ENCODE data around the gene TST. TPM values are rescaled to one million over a fixed set of nuclear protein-coding genes. Genes with fewer than 3 reads are reported as not detected.
A peak's percentile ranks its signal among the peaks of the same experiment; 100 is the strongest.

Gene TST
- total RNA-seq, 2 experiments from 2014 or later = 0.68 to 0.80 TPM

DNA sequence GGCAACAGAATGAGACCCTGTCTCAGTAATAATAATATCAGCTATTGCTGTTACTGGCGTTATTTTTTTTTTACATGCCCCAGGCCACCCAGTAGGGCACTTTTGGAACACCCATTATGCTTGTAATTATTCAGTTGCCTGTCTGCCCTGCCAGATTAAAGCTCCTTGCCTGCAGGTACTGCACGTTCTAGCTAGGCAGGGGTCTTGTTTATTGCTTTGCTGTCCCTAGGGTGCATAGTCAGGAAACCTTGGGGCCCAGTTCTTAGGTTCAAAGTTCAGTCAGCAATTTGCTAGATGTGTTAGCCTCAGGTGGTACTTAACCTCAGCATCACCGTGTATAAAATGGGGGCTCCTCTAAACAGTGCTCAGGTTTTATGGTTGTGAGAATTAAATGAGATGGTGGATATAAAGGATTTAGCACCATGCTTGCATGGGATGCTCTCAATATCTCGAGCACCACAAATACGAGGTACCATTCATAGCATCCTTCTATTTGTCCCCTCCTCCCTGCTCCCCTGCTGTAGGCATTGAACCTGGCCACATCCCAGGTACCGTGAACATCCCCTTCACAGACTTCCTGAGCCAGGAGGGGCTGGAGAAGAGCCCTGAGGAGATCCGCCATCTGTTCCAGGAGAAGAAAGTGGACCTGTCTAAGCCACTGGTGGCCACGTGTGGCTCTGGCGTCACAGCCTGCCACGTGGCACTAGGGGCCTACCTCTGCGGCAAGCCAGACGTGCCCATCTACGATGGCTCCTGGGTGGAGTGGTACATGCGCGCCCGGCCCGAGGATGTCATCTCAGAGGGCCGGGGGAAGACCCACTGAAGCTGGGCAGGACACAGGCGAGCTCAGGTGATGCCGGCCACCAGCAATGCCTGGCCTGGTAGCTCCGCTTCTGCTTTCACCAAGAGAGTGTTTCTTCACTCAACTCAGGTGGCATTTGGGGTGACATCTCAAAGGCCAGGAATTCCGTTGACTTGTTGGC lies 9.7 kb upstream of the TST start:
- Mint-ChIP-seq H3K4me3 (no peak overlapping the region), H3K36me3 (no peaks in the 10 kb centered on the region), H3K27ac (no peak overlapping the region), H3K9me3 (no peaks in the 10 kb centered on the region), H3K27me3 (no peaks in the 10 kb centered on the region), H3K4me1 (no peaks in the 10 kb centered on the region)
- DNase-seq = no peak

DNA sequence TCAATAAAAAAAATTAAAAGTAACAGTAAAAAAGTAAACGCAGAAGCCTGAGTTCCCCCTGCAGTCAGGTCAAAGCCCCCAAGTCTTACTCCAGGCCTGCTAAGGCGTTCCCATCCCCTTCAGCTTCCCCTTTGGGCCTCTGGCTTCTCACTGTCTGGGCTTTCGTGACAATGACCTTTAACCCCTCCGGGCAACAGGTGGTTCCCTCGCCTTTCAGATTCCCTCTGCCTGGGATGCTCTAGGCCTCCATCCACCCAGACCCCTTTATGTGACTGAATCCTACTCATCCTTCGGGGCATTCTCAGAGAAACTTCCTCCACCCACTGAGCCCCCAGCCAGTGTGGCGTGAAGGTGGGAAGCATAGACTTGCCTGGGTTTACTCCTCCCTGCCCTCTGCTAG lies 8.3 kb upstream of the TST start:
- Mint-ChIP-seq H3K27ac (no peak overlapping the region), H3K4me1 (no peaks in the 10 kb centered on the region), H3K36me3 (no peaks in the 10 kb centered on the region), H3K27me3 (no peaks in the 10 kb centered on the region), H3K4me3 (no peak overlapping the region), H3K9me3 (no peaks in the 10 kb centered on the region)
- no peak for DNase-seq

DNA sequence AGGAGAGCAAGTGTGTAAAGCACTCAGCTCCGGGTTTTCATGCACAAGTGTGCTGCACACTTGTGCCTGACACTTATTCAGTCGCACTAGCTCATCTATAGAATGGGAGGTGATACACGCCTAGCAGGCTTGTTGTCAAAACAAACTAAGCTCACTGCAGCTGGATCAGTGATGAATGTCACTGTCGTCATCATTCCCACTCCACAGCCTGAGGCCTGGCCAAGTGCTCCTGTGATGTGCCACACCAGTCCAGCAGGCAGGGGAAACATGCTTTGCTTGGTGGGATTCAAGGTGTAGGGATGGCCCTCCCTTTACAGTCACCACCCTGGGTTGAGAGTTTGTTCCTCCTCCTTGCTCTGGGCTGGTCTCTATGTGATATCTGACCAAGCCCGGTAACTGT lies 7.1 kb upstream of the TST start:
- DNase-seq = no peak
- Mint-ChIP-seq H3K36me3 (no peaks in the 10 kb centered on the region), H3K27ac (no peak overlapping the region), H3K4me1 (no peaks in the 10 kb centered on the region), H3K9me3 (no peaks in the 10 kb centered on the region), H3K4me3 (no peak overlapping the region), H3K27me3 (peaks cover 7% of the 10 kb centered on the region)

DNA sequence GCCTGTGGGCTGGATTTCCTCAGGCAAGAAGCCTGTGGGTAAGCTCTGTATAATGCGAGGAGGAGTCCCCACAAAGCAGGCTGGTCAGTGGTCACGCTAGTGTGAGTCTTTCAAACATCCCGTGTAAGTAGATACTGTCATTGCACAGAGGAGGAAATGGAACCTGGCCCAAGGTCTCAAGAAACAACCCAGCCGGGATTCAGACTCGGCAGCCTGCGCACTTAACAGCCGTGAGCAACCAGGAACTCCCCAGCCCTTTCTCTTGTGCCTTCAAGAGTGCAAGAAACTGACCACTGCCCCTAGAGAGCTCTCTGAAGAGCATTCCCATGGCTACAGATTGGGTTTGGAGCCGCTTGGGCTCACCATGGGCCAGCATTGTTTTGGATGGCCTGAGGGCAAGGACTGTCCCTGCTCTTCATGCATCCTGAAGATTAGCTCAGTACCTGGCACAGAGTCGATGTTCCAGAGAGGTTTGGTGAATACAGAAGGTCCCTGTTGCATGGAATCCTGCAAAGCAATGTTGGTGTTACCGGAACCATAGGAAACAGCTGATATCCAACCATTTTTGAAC lies 6.3 kb upstream of the TST start:
- Mint-ChIP-seq H3K27ac (no peak overlapping the region), H3K4me3 (no peak overlapping the region), H3K36me3 (no peaks in the 10 kb centered on the region), H3K9me3 (no peaks in the 10 kb centered on the region), H3K4me1 (no peaks in the 10 kb centered on the region), H3K27me3 (peaks cover 14% of the 10 kb centered on the region)
- no peak for DNase-seq

DNA sequence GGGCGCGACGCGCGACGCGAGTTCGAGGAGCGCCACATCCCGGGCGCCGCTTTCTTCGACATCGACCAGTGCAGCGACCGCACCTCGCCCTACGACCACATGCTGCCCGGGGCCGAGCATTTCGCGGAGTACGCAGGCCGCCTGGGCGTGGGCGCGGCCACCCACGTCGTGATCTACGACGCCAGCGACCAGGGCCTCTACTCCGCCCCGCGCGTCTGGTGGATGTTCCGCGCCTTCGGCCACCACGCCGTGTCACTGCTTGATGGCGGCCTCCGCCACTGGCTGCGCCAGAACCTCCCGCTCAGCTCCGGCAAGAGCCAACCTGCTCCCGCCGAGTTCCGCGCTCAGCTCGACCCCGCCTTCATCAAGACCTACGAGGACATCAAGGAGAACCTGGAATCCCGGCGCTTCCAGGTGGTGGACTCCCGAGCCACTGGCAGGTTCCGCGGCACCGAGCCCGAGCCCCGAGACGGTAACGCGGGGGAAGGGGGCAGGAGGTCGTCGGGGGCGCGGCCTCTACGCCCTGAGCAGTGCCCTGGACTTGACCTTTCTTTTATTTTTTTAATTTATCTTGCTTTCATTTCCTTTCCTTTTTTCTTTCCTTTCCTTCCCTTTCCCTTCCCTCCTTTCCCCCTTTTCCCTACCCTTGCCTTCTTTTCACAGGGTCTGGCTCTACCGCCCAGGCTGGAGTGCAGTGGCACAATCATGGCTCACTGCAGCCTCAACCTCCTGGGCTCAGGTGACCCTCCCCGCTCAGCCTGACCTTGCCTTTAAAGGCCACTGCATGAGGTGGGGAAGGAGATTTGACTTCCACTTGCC lies 5.3 kb upstream of the TST start:
- no peaks in the 10 kb centered on the region for H3K36me3 Mint-ChIP-seq
- no peak overlapping the region for H3K4me3 Mint-ChIP-seq
- no peak overlapping the region for H3K27ac Mint-ChIP-seq
- H3K9me3 Mint-ChIP-seq = no peaks in the 10 kb centered on the region
- peaks cover 24% of the 10 kb centered on the region for H3K27me3 Mint-ChIP-seq
- H3K4me1 Mint-ChIP-seq = peaks cover 4% of the 10 kb centered on the region
- no peak for DNase-seq

DNA sequence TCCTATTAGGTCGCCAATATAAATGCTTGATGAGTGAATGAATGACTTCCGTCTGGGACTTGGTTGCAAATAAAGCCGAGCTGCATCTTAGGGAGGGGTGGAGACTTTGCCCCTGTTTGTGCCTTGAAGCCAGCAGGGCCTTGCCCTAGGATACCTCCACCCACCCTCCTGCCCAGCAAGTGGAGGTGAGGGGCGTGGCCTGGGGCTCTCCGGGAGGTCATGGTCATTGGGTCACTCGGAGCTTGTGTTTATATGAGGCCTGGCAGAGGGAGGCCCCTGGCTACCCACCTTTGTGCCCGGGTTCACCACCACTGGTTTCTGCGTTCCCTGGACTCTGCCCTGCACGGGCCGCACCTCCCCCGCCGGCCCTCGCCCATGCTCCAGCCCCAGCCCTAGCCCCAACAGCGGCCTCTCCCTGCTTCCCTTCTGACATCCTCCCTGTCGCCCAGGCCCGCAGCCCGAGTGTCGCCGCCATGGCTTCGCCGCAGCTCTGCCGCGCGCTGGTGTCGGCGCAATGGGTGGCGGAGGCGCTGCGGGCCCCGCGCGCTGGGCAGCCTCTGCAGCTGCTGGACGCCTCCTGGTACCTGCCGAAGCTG lies 4.6 kb upstream of the TST start:
- Mint-ChIP-seq H3K4me1 (peaks cover 4% of the 10 kb centered on the region), H3K4me3 (no peak overlapping the region), H3K27ac (no peak overlapping the region), H3K27me3 (peaks cover 24% of the 10 kb centered on the region), H3K36me3 (no peaks in the 10 kb centered on the region), H3K9me3 (no peaks in the 10 kb centered on the region)
- DNase-seq = no peak

DNA sequence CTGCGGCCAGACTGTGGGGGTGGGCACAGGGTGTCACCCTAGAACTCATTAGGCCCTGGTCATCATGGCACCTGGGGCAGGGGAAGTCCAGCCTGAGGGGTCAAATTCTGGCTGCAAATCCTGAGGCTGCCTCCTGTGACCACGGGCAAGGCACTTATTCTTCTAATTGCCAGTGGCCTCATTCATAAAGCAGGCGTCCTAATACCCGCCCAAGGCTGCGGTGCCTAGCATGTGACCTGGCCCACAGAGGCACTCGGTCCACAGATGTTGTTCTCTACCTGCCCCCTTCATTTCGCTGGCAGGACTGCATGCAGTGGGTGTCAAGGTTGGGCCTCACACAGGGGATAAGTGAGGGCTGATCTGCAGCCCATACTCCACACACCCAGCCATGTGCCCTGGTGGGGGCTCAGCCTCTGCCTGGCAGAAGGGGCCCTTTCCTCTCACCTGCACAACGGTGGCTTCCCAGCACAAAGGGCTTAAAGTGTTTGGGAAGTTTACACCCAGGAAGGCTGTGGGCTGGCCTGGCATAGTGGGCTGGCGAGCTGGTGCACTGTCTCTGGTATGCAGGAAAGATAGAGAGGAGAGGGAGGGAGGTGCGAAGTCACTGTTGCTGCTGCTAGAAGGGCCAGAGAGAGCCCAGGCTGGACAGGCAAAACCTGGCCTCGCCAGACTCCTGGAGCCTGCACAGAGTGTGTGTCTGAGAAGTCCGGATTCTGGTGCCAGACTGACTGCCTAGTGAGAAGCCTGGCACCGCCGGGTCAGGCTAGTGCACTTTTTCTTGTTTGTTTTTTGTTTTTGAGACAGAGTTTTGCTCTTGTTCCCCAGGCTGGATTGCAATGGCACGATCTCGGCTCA lies 3.5 kb upstream of the TST start:
- DNase-seq = no peak
- no peaks in the 10 kb centered on the region for H3K36me3 Mint-ChIP-seq
- no peak overlapping the region for H3K27ac Mint-ChIP-seq
- H3K4me1 Mint-ChIP-seq = peaks cover 4% of the 10 kb centered on the region
- no peaks in the 10 kb centered on the region for H3K9me3 Mint-ChIP-seq
- peaks cover 28% of the 10 kb centered on the region for H3K27me3 Mint-ChIP-seq
- H3K4me3 Mint-ChIP-seq = no peak overlapping the region

DNA sequence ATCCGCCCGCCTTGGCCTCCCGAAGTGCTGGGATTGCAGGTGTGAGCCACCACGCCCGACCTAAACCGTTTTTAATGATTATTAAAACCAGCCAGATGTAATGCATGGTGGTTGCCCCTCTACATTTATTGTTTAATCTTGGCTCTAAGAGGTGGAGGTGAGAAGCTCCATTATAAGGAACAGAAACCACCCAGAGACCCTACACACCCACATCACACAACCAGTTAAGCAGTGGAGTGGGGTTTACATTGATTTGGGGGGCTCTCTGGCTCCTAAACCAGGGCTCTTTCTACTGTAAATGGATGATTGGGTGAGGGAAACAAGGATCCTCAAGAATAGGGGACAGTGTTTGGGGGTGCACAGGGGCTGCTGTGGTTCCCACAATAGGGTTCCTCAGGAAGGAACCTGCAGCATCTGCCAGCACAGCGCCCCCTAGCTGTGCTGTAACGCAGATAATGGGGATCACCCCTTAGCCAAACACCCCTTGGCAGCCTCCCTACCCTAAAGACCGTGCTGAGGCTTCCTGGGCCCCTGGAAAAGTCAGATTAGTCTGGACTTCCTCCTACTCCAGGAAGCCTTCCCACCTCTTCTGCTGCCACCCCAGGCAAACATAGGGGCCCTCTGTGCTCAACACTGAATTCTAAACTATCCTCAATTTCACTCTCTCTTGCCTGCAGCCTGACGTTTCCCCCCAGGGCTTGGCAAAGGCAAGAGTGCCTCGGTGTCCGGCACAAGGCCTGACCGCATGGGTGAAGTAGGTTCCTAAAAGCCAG lies 2.6 kb upstream of the TST start:
- H3K4me3 Mint-ChIP-seq = no peak overlapping the region
- peak; percentile 51 for DNase-seq
- H3K27me3 Mint-ChIP-seq = peaks cover 28% of the 10 kb centered on the region
- H3K9me3 Mint-ChIP-seq = no peaks in the 10 kb centered on the region
- no peaks in the 10 kb centered on the region for H3K36me3 Mint-ChIP-seq
- H3K27ac Mint-ChIP-seq = no peak overlapping the region
- H3K4me1 Mint-ChIP-seq = peaks cover 4% of the 10 kb centered on the region

DNA sequence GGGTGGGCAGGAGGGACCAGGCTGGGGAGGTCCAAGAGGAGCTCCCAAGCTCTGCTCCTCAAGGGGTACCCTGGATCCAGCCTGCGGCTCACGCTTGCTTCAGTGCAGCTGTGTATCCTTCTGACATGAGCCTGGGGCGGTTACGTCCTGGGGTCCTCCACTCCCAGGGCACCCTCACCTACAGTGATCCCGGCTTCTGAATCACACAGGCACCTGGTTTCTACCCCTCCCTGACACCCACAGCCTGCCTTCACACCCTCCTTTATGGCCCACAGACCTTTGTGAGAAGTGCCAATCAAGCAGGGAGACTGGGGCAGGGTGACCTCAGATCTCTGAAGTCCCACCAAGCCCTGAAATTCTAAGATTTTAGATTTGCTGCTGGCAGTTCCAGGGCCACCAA lies 1.8 kb upstream of the TST start:
- Mint-ChIP-seq H3K4me1 (peaks cover 4% of the 10 kb centered on the region), H3K27me3 (peaks cover 32% of the 10 kb centered on the region), H3K27ac (no peak overlapping the region), H3K9me3 (no peaks in the 10 kb centered on the region), H3K4me3 (peak overlapping the region; percentile 18), H3K36me3 (no peaks in the 10 kb centered on the region)
- DNase-seq = no peak

DNA sequence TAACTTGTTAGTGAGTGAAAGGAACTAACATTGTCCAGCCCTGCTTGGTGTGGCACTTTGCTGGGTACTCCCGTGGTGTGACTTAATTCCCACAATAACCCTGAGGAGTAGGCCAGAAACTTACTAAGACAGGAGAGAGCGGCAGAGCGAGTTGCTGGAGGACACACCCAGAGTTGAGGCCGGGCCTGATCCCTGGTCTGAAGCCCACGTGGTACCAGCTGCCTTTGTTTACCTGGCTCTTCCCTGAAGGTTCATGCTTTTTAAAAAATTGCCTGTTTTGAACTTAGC lies 889 bp upstream of the TST start:
- no peak for DNase-seq
- Mint-ChIP-seq H3K9me3 (no peaks in the 10 kb centered on the region), H3K4me3 (peak overlapping the region; percentile 83), H3K4me1 (peaks cover 4% of the 10 kb centered on the region), H3K36me3 (no peaks in the 10 kb centered on the region), H3K27ac (peak overlapping the region; percentile 38), H3K27me3 (peaks cover 35% of the 10 kb centered on the region)

DNA sequence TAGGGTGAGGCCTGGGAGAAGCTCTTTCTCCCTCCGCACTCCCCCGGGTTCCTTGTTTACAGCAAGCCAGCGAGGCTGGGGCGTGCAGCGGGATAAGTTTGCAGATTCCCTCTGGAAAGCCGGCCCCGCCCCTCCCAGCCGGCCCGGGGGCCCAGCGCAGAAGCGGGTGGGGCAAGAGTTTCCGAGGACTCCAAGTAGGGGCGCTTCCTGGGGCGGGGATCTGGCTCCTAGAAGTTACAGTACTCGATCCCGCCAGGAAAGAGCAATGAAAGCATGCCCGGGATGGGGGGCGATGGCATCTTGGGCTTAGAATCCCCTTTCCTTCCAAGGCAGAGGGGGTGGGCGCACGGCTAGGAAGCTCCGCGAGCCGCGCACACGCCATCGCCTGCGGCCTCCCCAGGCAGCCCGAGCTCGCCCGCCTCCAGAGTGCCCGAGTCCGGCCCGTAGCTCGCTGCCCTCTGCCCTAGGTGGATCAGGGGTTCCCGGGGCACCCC lies 385 bp downstream of the TST start:
- H3K27me3 Mint-ChIP-seq = peaks cover 35% of the 10 kb centered on the region
- no peak overlapping the region for H3K27ac Mint-ChIP-seq
- no peak for DNase-seq
- peak overlapping the region; percentile 63 for H3K4me3 Mint-ChIP-seq
- H3K9me3 Mint-ChIP-seq = no peaks in the 10 kb centered on the region
- H3K36me3 Mint-ChIP-seq = no peaks in the 10 kb centered on the region
- peaks cover 4% of the 10 kb centered on the region for H3K4me1 Mint-ChIP-seq

DNA sequence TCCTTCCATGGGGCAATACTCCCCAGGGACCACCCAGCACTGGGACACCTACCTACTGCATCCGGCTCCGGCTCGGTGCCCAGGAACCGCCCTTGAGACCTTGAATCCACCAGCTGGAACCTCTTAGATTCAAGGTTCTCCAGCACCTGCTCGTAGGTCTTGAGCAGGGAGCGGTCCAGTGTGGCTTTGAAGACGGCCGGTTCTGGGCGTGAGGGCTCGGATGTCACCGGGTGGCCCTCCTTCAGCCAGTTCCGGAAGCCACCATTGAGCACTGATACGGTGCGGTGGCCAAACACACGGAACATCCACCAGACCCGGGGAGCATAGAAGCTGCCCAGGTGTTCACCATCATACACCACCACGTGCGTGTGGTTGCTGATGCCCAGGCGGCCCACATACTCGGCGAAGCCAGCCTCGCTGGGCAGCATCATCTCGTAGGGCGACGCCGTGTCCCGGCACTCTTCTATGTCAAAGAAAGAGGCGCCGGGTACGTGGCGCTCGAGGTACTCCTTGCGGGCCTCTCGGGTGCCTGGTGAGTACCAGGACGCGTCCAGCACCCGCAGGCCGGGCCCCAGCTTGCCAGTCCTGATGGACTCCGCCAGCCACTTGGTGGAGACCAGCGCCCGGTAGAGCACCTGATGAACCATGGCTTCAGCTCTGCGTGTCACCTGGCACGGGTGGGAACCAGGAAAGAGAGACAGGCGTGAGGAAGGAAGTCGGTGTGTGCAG lies 997 bp downstream of the TST start:
- H3K4me1 Mint-ChIP-seq = peaks cover 4% of the 10 kb centered on the region
- peak overlapping the region; percentile 63 for H3K4me3 Mint-ChIP-seq
- no peaks in the 10 kb centered on the region for H3K36me3 Mint-ChIP-seq
- no peak overlapping the region for H3K27ac Mint-ChIP-seq
- H3K27me3 Mint-ChIP-seq = peaks cover 35% of the 10 kb centered on the region
- DNase-seq = no peak
- H3K9me3 Mint-ChIP-seq = no peaks in the 10 kb centered on the region

DNA sequence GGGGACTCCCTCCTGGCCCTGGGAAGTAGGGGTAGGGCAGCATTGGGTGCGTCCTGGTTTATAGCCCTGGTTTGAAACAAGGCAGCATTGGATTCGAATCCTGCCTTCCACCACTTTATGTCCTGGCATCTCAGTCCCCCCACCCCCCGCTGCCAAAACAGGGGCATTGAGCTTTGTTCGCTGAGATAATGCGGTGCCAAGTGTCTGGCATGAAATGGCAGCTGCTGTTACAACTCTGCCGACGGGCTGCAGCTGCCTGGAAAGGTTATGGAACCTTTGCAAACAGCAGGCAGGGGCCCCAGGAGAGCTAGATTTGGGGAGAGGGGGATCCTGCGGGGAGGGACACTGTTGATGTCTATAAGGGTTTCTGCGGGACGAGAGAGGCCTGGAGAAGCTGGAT lies 1.9 kb downstream of the TST start:
- no peaks in the 10 kb centered on the region for H3K9me3 Mint-ChIP-seq
- peaks cover 4% of the 10 kb centered on the region for H3K4me1 Mint-ChIP-seq
- no peaks in the 10 kb centered on the region for H3K36me3 Mint-ChIP-seq
- DNase-seq = no peak
- no peak overlapping the region for H3K27ac Mint-ChIP-seq
- H3K4me3 Mint-ChIP-seq = no peak overlapping the region
- peaks cover 35% of the 10 kb centered on the region for H3K27me3 Mint-ChIP-seq
